ENCODE measurements around the gene ARHGAP10. TPM values are rescaled to one million over a fixed set of nuclear protein-coding genes. Genes with fewer than 3 reads are reported as not detected.

Gene ARHGAP10
- total RNA-seq, 2 experiments from 2014 or later = 0.11 TPM; not detected in 1

DNA sequence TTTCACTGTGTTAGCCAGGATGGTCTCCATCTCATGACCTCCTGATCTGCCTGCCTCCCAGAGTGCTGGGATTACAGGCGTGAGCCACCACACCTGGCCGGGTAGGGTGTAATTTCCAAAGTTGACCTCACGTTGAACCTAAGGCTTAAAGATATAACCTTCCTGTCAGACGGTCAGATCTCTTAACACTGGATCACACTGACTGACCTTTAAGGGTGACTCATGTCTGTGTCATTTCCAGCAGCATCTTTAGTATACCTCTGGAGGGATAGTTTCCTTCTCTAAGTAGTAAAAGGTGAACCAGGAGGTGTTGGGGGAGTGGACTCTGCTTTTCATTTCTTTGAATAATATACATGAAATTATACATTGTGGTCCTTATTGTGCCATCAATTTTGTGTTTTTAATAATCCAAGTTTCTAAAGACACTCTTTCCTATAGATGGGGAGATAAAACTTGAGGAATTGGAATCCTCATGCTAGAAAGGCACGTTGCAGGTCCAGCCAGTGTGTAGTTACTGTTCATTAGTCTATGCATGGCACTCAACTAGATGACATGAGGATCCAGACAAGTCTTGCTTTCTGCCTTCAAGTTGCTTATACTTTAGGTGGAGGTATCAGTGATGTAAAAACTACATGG, 45.7 kb downstream of the ARHGAP10 start:
- CTCF ChIA-PET (ENCODE audit: unreplicated experiment) = no interaction called here
- intact Hi-C loops (cut with micrococcal nuclease; ENCODE audit: unreplicated experiment) = no loop called here

DNA sequence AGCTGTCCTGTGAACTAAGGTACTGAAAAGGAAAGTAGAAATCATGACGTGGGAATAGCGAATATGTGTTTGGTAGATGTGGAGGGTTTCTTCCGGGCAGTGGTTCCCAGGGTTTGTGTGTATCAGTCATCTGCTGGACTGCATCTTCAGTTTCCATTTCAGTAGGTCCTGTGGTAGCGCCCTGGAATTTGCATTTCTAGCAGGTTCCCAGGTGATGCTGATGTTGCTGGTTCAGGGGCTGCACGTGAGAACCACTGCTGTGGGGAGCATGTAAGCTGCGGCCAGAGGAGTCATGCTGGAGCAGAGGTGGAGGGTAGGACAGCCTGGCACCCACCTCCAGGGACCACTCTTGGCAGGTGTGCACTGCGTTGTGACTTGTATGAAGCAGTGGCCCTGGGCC, 47.1 kb downstream of the ARHGAP10 start:
- TF ChIP-seq EZH2phosphoT487 (IDR thresholded peaks at IDR 0.05; ENCODE audit: borderline replicate concordance, low read depth, low read length) = no peak
- TF ChIP-seq, protein P1, sequence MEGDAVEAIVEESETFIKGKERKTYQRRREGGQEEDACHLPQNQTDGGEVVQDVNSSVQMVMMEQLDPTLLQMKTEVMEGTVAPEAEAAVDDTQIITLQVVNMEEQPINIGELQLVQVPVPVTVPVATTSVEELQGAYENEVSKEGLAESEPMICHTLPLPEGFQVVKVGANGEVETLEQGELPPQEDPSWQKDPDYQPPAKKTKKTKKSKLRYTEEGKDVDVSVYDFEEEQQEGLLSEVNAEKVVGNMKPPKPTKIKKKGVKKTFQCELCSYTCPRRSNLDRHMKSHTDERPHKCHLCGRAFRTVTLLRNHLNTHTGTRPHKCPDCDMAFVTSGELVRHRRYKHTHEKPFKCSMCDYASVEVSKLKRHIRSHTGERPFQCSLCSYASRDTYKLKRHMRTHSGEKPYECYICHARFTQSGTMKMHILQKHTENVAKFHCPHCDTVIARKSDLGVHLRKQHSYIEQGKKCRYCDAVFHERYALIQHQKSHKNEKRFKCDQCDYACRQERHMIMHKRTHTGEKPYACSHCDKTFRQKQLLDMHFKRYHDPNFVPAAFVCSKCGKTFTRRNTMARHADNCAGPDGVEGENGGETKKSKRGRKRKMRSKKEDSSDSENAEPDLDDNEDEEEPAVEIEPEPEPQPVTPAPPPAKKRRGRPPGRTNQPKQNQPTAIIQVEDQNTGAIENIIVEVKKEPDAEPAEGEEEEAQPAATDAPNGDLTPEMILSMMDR (conservative IDR thresholded peaks at IDR 0.05; ENCODE audit: low read length) = no peak
- intact Hi-C loops (cut with micrococcal nuclease; ENCODE audit: unreplicated experiment) = no loop called here
- no peaks in the 10 kb centered on the region for H3K4me1 ChIP-seq (ENCODE audit: insufficient read depth, low read length, poor library complexity, severe bottlenecking)
- no TSS peak for BruUV-seq (replicated peaks)
- H3K9me2 ChIP-seq (ENCODE audit: insufficient read depth, low read length) = no peaks in the 10 kb centered on the region
- no peaks in the 10 kb centered on the region for H4K20me1 ChIP-seq (ENCODE audit: insufficient read depth, low read length)
- H3K9me3 ChIP-seq (ENCODE audit: low read length) = no peaks in the 10 kb centered on the region
- H2AFZ ChIP-seq (ENCODE audit: low read length) = no peak overlapping the region
- no peak for DNase-seq (ENCODE audit: low spot score)
- ChIA-PET CTCF (ENCODE audit: unreplicated experiment) (no interaction called here), POLR2A (interaction anchor here (0.9 to 1.8 kb wide), 2 partner anchors 9 to 10 kb away, joined by 3 to 4 read pairs; no protein-coding TSS in a partner anchor)
- no peak overlapping the region for H3K27ac ChIP-seq (ENCODE audit: low read depth, low read length, poor library complexity, severe bottlenecking)
- no peaks in the 10 kb centered on the region for H3K36me3 ChIP-seq (ENCODE audit: insufficient read depth, low read length)
- no peaks in the 10 kb centered on the region for H3K79me2 ChIP-seq (ENCODE audit: insufficient read depth, low read depth, low read length)
- no peak overlapping the region for H3K4me3 ChIP-seq (ENCODE audit: low read depth, low read length, poor library complexity, severe bottlenecking)
- no peak overlapping the region for H3K4me2 ChIP-seq (ENCODE audit: low read length)

More for the DNA sequence above, 45.7 kb downstream of the ARHGAP10 start:
- Histone ChIP-seq H3K79me2 (ENCODE audit: insufficient read depth, low read depth, low read length) (no peaks in the 10 kb centered on the region), H2AFZ (ENCODE audit: low read length) (no peak overlapping the region), H3K4me3 (ENCODE audit: low read depth, low read length, poor library complexity, severe bottlenecking) (no peak overlapping the region), H4K20me1 (ENCODE audit: insufficient read depth, low read length) (no peaks in the 10 kb centered on the region), H3K4me2 (ENCODE audit: low read length) (no peak overlapping the region), H3K9me3 (ENCODE audit: low read length) (no peaks in the 10 kb centered on the region), H3K36me3 (ENCODE audit: insufficient read depth, low read length) (no peaks in the 10 kb centered on the region), H3K4me1 (ENCODE audit: insufficient read depth, low read length, poor library complexity, severe bottlenecking) (no peaks in the 10 kb centered on the region), H3K27ac (ENCODE audit: low read depth, low read length, poor library complexity, severe bottlenecking) (no peak overlapping the region), H3K9me2 (ENCODE audit: insufficient read depth, low read length) (no peaks in the 10 kb centered on the region)
- DNase-seq (ENCODE audit: low spot score) = no peak
- BruUV-seq (replicated peaks) = no TSS peak
- TF ChIP-seq EZH2phosphoT487 (IDR thresholded peaks at IDR 0.05; ENCODE audit: borderline replicate concordance, low read depth, low read length) = no peak
- TF ChIP-seq, protein P1 (conservative IDR thresholded peaks at IDR 0.05; ENCODE audit: low read length) = no peak
- POLR2A ChIA-PET = interaction anchor here (0.7 kb wide), 1 partner anchor 108 kb away, joined by 5 read pairs; no protein-coding TSS in a partner anchor

DNA sequence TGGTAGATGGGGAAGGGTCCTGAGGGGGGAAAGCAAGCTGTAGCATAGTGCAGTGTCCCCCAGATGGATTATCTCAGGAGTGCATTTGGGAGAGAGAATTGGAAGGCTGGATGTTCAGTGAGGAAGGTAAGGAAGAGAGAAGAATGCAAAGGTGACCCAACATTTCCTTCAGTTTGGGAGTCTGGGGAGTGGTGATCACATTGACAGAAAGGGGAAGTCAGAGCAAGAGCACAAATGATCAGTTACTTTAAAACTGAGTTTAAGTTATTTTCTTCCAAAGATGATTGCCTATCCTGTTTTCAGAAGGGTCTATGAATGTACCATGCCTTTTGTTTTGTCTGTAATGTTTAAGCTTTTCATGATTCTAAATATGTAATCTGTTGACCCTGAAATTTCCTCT, 47.6 kb downstream of the ARHGAP10 start:
- Histone ChIP-seq H3K4me2 (ENCODE audit: low read length) (no peak overlapping the region), H2AFZ (ENCODE audit: low read length) (no peak overlapping the region), H4K20me1 (ENCODE audit: insufficient read depth, low read length) (no peaks in the 10 kb centered on the region), H3K4me3 (ENCODE audit: low read depth, low read length, poor library complexity, severe bottlenecking) (no peak overlapping the region), H3K27ac (ENCODE audit: low read depth, low read length, poor library complexity, severe bottlenecking) (no peak overlapping the region), H3K9me3 (ENCODE audit: low read length) (no peaks in the 10 kb centered on the region), H3K9me2 (ENCODE audit: insufficient read depth, low read length) (no peaks in the 10 kb centered on the region), H3K4me1 (ENCODE audit: insufficient read depth, low read length, poor library complexity, severe bottlenecking) (no peaks in the 10 kb centered on the region), H3K79me2 (ENCODE audit: insufficient read depth, low read depth, low read length) (no peaks in the 10 kb centered on the region), H3K36me3 (ENCODE audit: insufficient read depth, low read length) (no peaks in the 10 kb centered on the region)
- intact Hi-C loops (cut with micrococcal nuclease; ENCODE audit: unreplicated experiment) = no loop called here
- BruUV-seq (replicated peaks) = no TSS peak
- CTCF ChIA-PET (ENCODE audit: unreplicated experiment) = no interaction called here
- no peak for TF ChIP-seq EZH2phosphoT487 (IDR thresholded peaks at IDR 0.05; ENCODE audit: borderline replicate concordance, low read depth, low read length)
- TF ChIP-seq, protein P1 (conservative IDR thresholded peaks at IDR 0.05; ENCODE audit: low read length) = no peak
- DNase-seq (ENCODE audit: low spot score) = no peak
- POLR2A ChIA-PET = interaction anchor here (0.9 to 1.8 kb wide), 2 partner anchors 9 to 10 kb away, joined by 3 to 4 read pairs; no protein-coding TSS in a partner anchor
